ENCODE measurements around the gene CFAP57.

The CFAP57 gene

DNA sequence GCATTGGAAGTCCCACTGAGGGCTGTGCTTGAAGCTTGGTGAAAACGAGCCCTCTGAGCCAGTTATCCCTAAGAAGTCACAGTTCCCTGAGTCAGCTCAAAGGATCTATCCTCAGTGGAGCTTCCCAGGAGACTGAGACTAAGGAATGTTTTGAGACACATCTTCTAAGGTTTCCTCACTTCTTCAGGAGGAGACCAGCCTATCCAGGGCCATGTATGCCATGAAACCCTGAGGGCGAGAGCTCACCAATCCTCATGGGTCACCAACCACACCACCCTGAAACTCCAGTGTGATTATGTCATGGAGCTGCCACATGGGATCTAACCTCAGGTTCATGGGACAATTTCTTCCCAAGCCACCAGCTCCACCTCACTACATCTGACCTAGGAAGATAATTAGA is 121.0 kb downstream of the CFAP57 start:
- H3K4me3 ChIP-seq (ENCODE audit: low read depth, low read length) = no peak overlapping the region
- no peak for DNase-seq (ENCODE audit: low read depth)
- TF ChIP-seq, protein P1, sequence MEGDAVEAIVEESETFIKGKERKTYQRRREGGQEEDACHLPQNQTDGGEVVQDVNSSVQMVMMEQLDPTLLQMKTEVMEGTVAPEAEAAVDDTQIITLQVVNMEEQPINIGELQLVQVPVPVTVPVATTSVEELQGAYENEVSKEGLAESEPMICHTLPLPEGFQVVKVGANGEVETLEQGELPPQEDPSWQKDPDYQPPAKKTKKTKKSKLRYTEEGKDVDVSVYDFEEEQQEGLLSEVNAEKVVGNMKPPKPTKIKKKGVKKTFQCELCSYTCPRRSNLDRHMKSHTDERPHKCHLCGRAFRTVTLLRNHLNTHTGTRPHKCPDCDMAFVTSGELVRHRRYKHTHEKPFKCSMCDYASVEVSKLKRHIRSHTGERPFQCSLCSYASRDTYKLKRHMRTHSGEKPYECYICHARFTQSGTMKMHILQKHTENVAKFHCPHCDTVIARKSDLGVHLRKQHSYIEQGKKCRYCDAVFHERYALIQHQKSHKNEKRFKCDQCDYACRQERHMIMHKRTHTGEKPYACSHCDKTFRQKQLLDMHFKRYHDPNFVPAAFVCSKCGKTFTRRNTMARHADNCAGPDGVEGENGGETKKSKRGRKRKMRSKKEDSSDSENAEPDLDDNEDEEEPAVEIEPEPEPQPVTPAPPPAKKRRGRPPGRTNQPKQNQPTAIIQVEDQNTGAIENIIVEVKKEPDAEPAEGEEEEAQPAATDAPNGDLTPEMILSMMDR (IDR thresholded peaks at IDR 0.05; ENCODE audit: low read depth, low read length, missing control alignments) = no peak

DNA sequence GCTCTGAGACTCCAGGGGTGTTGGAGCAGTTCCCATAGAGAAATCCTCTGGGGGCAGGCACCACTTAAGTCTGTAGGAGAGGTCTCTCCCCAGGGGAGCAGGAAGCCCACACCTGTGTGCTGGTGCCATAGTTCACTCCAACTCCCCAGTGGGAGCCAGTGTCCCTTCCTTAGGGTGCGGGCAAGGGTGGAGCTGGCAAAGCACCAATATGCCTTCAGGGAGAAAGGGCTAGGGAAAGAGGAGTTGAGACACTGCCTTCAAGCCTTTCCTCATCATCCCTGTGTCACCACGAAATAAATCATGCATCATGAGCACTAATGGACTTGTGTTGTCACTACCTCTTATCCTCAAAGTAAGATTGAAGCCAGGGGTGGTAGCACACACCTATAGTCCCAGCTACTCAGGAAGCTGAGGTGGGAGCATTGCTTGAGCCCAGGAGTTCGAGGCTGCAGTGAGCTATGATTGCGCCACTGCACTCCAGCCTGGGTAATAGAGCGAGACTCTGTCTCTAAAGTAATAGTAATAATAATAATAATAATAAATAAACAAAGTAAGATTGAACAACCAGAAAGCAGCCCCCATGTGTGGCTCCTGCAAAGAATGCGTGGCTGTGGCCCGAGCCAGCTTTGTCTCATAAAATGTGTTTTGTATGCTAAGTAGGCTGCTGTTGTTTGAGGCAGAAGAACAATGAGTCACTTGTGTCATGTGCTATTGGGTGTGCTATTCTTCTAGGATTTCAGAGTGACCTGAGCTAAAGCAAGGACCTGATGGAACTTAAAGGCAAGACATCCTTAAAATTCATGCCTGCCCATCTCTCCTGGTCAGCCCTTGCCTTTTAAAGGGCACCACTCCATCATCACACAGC is 122.0 kb downstream of the CFAP57 start:
- no peak for DNase-seq (ENCODE audit: low read depth)
- H3K4me3 ChIP-seq (ENCODE audit: low read depth, low read length) = no peak overlapping the region
- TF ChIP-seq, protein P1 (IDR thresholded peaks at IDR 0.05; ENCODE audit: low read depth, low read length, missing control alignments) = no peak

DNA sequence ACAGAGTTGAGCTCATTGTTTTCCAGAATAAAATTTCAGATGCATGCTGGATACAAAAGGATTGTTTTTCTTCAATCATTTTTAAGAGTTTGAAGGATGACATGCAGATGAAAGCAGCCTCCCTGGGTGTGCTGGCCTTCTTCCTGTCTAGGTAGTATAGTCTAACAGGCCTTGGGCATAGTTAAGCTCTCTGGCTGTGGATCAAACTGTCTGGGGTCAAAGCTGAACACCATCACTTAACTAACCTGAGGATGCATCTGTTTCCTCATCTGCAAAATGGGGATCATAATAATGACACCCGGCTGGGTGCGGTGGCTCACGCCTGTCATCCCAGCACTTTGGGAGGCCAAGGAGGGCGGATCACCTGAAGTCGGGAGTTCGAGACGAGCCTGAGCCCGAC is 122.6 kb downstream of the CFAP57 start:
- H3K4me3 ChIP-seq (ENCODE audit: low read depth, low read length) = no peak overlapping the region
- TF ChIP-seq, protein P1 (IDR thresholded peaks at IDR 0.05; ENCODE audit: low read depth, low read length, missing control alignments) = no peak
- DNase-seq (ENCODE audit: low read depth) = no peak

DNA sequence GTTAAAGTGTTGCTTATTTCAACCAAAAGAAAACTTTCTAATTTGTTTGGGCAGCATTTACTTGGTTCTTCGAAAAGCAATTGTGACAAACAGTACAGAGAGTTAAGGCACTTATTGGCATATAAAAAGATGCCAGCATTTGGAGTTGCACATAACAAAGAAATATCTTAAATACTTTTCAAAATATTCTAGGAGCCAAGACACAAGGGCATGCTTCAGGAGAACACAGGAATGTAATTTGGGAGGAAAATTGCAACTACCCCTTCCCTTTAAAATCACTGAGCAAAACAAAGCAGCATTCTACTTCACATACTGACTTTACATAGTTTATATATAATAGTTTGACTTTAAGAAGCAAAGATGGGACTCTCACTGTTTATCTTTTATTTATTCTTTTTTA is 124.1 kb downstream of the CFAP57 start:
- TF ChIP-seq, protein P1 (IDR thresholded peaks at IDR 0.05; ENCODE audit: low read depth, low read length, missing control alignments) = no peak
- no peak for DNase-seq (ENCODE audit: low read depth)
- no peak overlapping the region for H3K4me3 ChIP-seq (ENCODE audit: low read depth, low read length)

DNA sequence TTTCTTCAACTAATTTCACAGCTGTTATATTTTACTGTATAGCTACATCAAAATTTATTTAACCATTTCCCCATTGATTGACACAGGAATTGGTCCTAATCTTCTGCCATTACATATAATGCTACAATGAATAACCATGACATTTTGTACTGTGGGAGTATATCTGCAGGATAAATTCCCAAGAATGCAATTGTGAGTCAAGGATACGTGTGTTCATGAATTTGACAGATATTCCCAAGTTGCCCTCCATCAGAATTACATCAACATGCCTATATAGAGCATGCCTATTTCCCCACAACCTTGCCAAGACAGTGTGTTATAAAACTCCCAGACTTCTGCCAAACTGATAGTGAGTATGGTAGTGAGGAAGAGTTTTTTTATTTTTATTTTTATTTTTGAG is 125.9 kb downstream of the CFAP57 start:
- TF ChIP-seq, protein P1 (IDR thresholded peaks at IDR 0.05; ENCODE audit: low read depth, low read length, missing control alignments) = no peak
- H3K4me3 ChIP-seq (ENCODE audit: low read depth, low read length) = no peak overlapping the region
- no peak for DNase-seq (ENCODE audit: low read depth)

DNA sequence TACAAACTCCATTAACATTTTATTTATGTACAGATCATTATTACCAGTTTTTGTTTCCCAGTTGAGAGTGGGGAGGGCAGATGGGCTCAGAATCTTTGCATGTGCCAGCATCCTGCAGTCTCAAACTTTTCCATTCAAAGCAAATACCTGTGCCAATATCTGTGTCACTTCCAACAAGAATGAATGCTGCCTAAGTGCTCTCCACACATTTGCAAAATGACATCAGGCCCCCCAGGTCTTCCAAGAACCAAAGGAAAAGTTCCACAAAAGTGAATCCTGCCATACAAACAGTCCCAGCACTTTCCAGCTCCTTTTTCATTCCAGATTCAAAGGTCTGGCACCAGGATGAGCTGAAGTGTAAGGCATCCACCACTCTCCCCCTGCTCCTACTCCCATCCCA is 127.0 kb downstream of the CFAP57 start:
- TF ChIP-seq, protein P1 (IDR thresholded peaks at IDR 0.05; ENCODE audit: low read depth, low read length, missing control alignments) = no peak
- DNase-seq (ENCODE audit: low read depth) = no peak
- H3K4me3 ChIP-seq (ENCODE audit: low read depth, low read length) = no peak overlapping the region
